Measurements from ENCODE around the gene ADAM19. TPM values are rescaled to one million over a fixed set of nuclear protein-coding genes. Genes with fewer than 3 reads are reported as not detected.

ADAM19 gene
- total RNA-seq, 4 donors from 2014 or later: 1.1 to 47.9 (median 5.4) TPM

DNA sequence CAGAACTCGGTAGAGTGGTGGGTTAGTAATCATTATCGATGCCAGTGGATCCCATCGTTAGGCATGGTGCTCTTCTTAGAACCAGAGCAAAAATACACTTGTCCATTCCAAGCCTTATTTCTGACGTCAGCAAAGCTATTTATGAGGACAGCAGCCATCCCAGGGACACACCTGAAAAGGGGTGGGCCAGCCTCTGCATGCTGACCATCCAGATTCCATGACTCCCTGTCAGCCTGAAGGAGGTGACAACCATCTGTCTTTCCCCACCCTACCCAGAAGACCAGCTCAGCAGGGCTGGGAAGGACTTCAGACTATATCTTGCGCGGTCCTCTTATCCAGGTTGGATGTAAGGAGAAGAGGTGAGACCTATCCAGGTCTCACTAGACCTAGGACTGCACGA, 121.3 kb downstream of the ADAM19 start:
- Histone ChIP-seq H3K36me3 (no peaks in the 10 kb centered on the region), H3K4me3 (no peak overlapping the region), H3K27me3 (no peaks in the 10 kb centered on the region), H3K9me3 (no peaks in the 10 kb centered on the region), H3K27ac (no peak overlapping the region), H3K4me1 (no peaks in the 10 kb centered on the region)
- no peak for DNase-seq
- TF ChIP-seq, protein P1, sequence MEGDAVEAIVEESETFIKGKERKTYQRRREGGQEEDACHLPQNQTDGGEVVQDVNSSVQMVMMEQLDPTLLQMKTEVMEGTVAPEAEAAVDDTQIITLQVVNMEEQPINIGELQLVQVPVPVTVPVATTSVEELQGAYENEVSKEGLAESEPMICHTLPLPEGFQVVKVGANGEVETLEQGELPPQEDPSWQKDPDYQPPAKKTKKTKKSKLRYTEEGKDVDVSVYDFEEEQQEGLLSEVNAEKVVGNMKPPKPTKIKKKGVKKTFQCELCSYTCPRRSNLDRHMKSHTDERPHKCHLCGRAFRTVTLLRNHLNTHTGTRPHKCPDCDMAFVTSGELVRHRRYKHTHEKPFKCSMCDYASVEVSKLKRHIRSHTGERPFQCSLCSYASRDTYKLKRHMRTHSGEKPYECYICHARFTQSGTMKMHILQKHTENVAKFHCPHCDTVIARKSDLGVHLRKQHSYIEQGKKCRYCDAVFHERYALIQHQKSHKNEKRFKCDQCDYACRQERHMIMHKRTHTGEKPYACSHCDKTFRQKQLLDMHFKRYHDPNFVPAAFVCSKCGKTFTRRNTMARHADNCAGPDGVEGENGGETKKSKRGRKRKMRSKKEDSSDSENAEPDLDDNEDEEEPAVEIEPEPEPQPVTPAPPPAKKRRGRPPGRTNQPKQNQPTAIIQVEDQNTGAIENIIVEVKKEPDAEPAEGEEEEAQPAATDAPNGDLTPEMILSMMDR (IDR thresholded peaks at IDR 0.05): no peak
- no peak for TF ChIP-seq POLR2A (IDR thresholded peaks at IDR 0.05)

DNA sequence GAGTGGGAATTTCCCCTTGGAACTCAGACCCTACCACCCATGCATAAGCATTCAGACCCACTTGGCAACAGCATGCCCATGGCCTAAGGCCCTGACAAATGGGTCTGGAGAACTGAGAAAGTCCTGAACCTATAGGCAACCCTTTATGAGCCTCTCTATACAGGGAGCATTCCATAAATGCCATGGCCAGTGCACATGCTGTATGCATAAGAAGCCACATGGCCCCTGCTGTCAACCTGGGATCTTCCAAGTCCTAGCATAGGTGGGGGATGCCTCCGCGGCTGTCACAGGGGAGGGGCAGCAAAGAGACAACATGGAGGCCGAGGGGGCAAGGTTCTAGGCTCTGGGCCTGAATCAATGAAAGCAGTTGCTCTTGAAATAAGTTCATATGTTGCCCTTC, 123.8 kb downstream of the ADAM19 start:
- TF ChIP-seq, protein P1 (IDR thresholded peaks at IDR 0.05): no peak
- TF ChIP-seq POLR2A (IDR thresholded peaks at IDR 0.05): no peak
- H3K27me3 ChIP-seq: no peaks in the 10 kb centered on the region
- H3K27ac ChIP-seq: no peak overlapping the region
- DNase-seq: no peak
- H3K36me3 ChIP-seq: no peaks in the 10 kb centered on the region
- H3K4me3 ChIP-seq: no peak overlapping the region
- no peaks in the 10 kb centered on the region for H3K9me3 ChIP-seq
- H3K4me1 ChIP-seq: no peaks in the 10 kb centered on the region

DNA sequence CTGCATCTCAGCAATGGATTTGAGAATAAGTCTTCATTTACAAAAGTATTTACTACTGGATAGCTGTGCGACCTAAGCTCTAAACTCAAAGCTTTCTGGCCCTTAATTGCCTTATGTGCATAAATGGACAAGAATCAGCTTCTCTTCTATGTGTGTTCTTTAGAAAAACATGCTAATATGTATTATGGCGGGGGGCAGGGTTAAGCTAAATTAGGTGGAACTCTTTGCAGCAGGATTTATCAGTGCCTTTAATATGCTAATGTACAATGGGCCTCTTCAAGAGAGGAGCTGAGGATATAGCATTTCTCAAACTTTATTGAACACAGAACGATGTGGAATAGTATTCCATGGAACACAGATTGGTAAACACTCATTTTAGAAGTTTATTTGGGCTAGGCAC, 125.6 kb downstream of the ADAM19 start:
- DNase-seq: no peak

DNA sequence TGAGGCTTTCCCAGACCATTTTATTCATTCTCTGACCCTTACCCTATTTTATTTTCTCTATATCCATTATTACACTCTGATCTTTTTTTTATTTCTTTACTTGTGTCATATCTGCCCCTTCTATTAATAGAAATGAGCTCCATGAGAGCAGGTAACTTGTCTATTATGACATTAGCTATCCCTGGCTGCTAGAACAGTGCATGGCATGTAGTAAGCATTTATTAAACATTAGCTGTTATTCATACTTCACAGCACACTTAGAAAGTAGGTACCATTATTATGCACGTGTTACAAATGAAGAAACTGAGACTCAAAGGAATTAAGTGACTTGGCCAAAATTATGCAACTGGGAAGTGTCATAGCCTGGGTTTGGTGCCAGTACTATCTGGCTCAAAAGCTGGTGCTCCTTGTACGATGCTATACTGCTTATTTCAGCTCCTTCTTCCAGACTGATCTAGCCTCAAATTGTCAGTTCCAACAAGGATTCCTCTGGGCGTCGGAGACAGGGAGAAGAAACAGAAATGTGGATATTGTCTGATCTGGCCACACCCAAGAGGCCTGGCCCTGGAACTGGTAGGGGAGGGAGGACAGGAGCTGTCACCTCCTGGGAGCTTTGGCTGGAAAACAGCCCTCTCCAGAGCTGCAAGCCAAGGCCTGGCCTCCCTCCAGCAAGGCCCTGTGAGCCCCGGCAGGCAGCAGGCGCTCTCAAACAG, 126.4 kb downstream of the ADAM19 start:
- TF ChIP-seq, protein P1 (IDR thresholded peaks at IDR 0.05): no peak
- no peak for TF ChIP-seq POLR2A (IDR thresholded peaks at IDR 0.05)
- H3K27ac ChIP-seq: peak overlapping the region in 1 of 4 donors; percentile 14
- no peaks in the 10 kb centered on the region for H3K4me1 ChIP-seq
- no peak for DNase-seq
- no peaks in the 10 kb centered on the region for H3K27me3 ChIP-seq
- H3K36me3 ChIP-seq: no peaks in the 10 kb centered on the region
- H3K4me3 ChIP-seq: no peak overlapping the region
- H3K9me3 ChIP-seq: no peaks in the 10 kb centered on the region

More for the DNA sequence above, 125.6 kb downstream of the ADAM19 start:
- Histone ChIP-seq H3K4me1 (no peaks in the 10 kb centered on the region), H3K9me3 (no peaks in the 10 kb centered on the region), H3K36me3 (no peaks in the 10 kb centered on the region), H3K4me3 (no peak overlapping the region), H3K27ac (peak overlapping the region in 1 of 4 donors; percentile 14), H3K27me3 (no peaks in the 10 kb centered on the region)
- TF ChIP-seq POLR2A (IDR thresholded peaks at IDR 0.05): no peak
- TF ChIP-seq, protein P1 (IDR thresholded peaks at IDR 0.05): no peak

DNA sequence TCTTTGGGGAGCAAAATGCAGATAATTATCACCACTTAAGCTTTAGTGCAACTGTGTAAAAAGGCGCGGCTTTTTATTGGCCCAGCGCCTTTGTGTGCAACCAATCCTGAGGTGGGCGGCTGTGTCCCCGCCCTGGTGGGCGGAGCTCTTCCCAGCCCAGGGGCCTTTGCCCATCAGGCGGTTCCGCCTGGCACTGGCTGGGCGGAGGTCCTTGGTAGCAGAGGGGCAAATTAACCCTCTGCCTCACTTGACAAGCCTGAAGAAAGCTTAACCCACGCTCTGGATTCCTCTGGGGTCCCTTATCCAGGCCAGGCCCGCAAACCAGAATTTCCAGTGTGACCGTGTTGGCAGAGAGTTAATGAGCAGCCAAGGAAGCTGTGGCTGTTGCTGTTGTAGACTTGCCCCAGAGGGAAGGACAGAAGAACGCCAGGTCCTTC, 128.4 kb downstream of the ADAM19 start:
- H3K27ac ChIP-seq: no peak overlapping the region
- peak overlapping the region in 1 of 4 donors; percentile 23 for H3K4me3 ChIP-seq
- H3K4me1 ChIP-seq: no peaks in the 10 kb centered on the region
- TF ChIP-seq, protein P1 (IDR thresholded peaks at IDR 0.05): no peak
- TF ChIP-seq POLR2A (IDR thresholded peaks at IDR 0.05): no peak
- peak in 1 of 3 donors; percentile 57 for DNase-seq
- H3K27me3 ChIP-seq: no peaks in the 10 kb centered on the region
- H3K36me3 ChIP-seq: no peaks in the 10 kb centered on the region
- no peaks in the 10 kb centered on the region for H3K9me3 ChIP-seq

All from Peyer's patch (tissue), 4 donors.